PC-9 (cell line): ENCODE results near the gene UBLCP1. TPM values are rescaled to one million over a fixed set of nuclear protein-coding genes. Genes with fewer than 3 reads are reported as not detected.

Source experiments
- BruUV-seq: library from RNA; stranded (reverse); fragments of 400-500 nt; replicated peaks from 2 replicates; lab custom pipeline; 2021; lab: Mats Ljungman, UMichigan
- CTCF ChIA-PET: fragments of 300-600 bp; sonication (Branson Sonifier 250); formaldehyde crosslinking; loops from one replicate; lab custom pipeline; 2022; ENCODE audit warnings: antibody characterized with exemption; lab: Charles Lee
- POLR2A ChIA-PET: fragments of 300-600 bp; sonication (Branson Sonifier 250); formaldehyde crosslinking; loops from one replicate; lab custom pipeline; 2022; ENCODE audit warnings: antibody characterized with exemption; ENCODE audit not compliant: unreplicated experiment; lab: Charles Lee
- DNase-seq, 2 experiments: peaks; one replicate each; pipeline versions ENCODE4 v3.0.0 to v3.0.0-alpha.2; 2015 to 2022; ENCODE audit warnings: mixed read lengths in 1 of 2
- H2AFZ ChIP-seq: fragments of 200-600 bp; sonication (generic); 2 replicates; pipeline ENCODE4 v1.8.1; 2017; ENCODE audit warnings: antibody characterized with exemption
- H3F3A ChIP-seq: fragments of 200-600 bp; sonication (generic); 2 replicates; pipeline ENCODE4 v1.8.1; 2017; ENCODE audit warnings: antibody characterized with exemption, mild to moderate bottlenecking, low read depth; ENCODE audit not compliant: insufficient read depth
- H3K27ac ChIP-seq: fragments of 200-600 bp; sonication (generic); 2 replicates; pipeline ENCODE4 v1.6.1; 2016; ENCODE audit warnings: mixed run types
- H3K27me3 ChIP-seq: fragments of 200-600 bp; sonication (generic); 2 replicates; pipeline ENCODE4 v1.6.1; 2016; ENCODE audit warnings: low read depth, mixed run types; ENCODE audit not compliant: insufficient read depth
- H3K36me3 ChIP-seq: fragments of 200-600 bp; sonication (generic); 2 replicates; pipeline ENCODE4 v1.6.1; 2016; ENCODE audit warnings: low read depth, mixed run types
- H3K4me1 ChIP-seq: fragments of 200-600 bp; sonication (generic); replicated peaks from 2 replicates; pipeline ENCODE4 v1.6.1; 2016; ENCODE audit warnings: mixed run types; ENCODE audit not compliant: insufficient read depth
- H3K4me2 ChIP-seq: fragments of 200-600 bp; sonication (generic); 2 replicates; pipeline ENCODE4 v1.6.1; 2017; ENCODE audit warnings: mixed run types
- H3K4me3 ChIP-seq: fragments of 200-600 bp; sonication (generic); 2 replicates; pipeline ENCODE4 v1.6.1; 2016; ENCODE audit warnings: mixed run types
- H3K79me2 ChIP-seq: fragments of 200-600 bp; sonication (generic); 2 replicates; pipeline ENCODE4 v1.6.1; 2017; ENCODE audit warnings: low read depth, mixed run types
- H3K9me2 ChIP-seq: fragments of 200-600 bp; sonication (generic); 2 replicates; pipeline ENCODE4 v1.8.1; 2017; ENCODE audit warnings: mild to moderate bottlenecking; ENCODE audit not compliant: insufficient read depth
- H3K9me3 ChIP-seq: fragments of 200-600 bp; sonication (generic); 2 replicates; pipeline ENCODE4 v1.8.1; 2016; ENCODE audit warnings: low read depth; ENCODE audit not compliant: insufficient read depth
- H4K20me1 ChIP-seq: fragments of 200-600 bp; sonication (generic); 2 replicates; pipeline ENCODE4 v1.8.1; 2017; ENCODE audit not compliant: insufficient read depth
- CTCF ChIP-seq: fragments of 200-600 bp; sonication (generic); conservative IDR thresholded peaks from 2 replicates; pipeline ENCODE4 v1.6.1; 2017; ENCODE audit warnings: mixed run types, antibody characterized with exemption, mild to moderate bottlenecking, moderate library complexity
- EZH2 ChIP-seq: fragments of 200-600 bp; sonication (generic); IDR thresholded peaks from 2 replicates; pipeline ENCODE4 v1.8.0; 2017; ENCODE audit warnings: antibody characterized with exemption, low read depth
- intact Hi-C: fragments of 100-400 bp; cut with micrococcal nuclease; formaldehyde crosslinking; loops from one replicate; pipeline ENCODE4 v1.10.0; 2022; ENCODE audit not compliant: unreplicated experiment
- total RNA-seq: library from RNA; stranded (reverse); gene quantifications from 2 replicates; pipeline ENCODE4 v1.2.3, GENCODE V29; 2021

UBLCP1 gene
- total RNA-seq, 1 experiment from 2014 or later = 27.8 TPM

- Histone ChIP-seq H4K20me1 (no peaks in the 10 kb centered on the region), H3K27me3 (no peaks in the 10 kb centered on the region), H3K79me2 (no peaks in the 10 kb centered on the region), H3K4me1 (no peaks in the 10 kb centered on the region), H3K4me3 (no peak overlapping the region), H3K27ac (no peak overlapping the region), H3K9me3 (no peaks in the 10 kb centered on the region), H3K4me2 (no peak overlapping the region), H3F3A (no peaks in the 10 kb centered on the region), H3K36me3 (no peaks in the 10 kb centered on the region), H2AFZ (no peak overlapping the region), H3K9me2 (no peaks in the 10 kb centered on the region)
- BruUV-seq = no TSS peak
- DNase-seq = peak in 1 of 2 experiments; percentile 26
- POLR2A ChIA-PET = no interaction called here
- TF ChIP-seq CTCF (peak; percentile 67), EZH2 (no peak)
- CTCF ChIA-PET = interaction anchor here (0.6 to 2.0 kb wide), 6 partner anchors 28 to 771 kb away, joined by 3 to 13 read pairs (median 7); no protein-coding TSS in a partner anchor
- intact Hi-C loops = loop anchor here (1.0 kb wide), 2 partner anchors 30 to 159 kb away; no protein-coding TSS in a partner anchor
Measured at GRCh38 chr5:159316519-159317383, 53.7 kb downstream of the UBLCP1 start.

DNA sequence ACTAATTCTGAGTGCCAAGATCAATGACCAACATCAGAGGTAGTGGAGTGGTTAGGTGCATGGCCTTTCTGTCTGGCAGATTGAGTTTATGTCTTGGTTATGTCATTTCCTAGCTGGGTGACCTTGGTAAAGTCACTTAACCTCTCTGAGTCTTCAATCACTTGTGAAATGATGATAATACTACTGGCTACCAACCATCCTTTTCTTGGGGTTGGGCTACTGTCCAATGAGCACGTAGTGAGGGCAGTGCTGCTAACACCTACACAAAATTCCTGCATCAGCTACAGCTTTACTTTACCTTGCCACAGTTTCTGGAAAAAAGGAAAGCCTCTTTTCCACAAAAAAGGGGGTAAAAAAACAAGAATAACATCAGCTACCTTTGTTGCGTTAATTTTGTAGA, 54.8 kb downstream of the UBLCP1 start:
- intact Hi-C loops = no loop called here
- no peaks in the 10 kb centered on the region for H3K9me2 ChIP-seq
- BruUV-seq = no TSS peak
- TF ChIP-seq CTCF = no peak
- no peak overlapping the region for H2AFZ ChIP-seq
- no peaks in the 10 kb centered on the region for H3K79me2 ChIP-seq
- no peak for DNase-seq
- no peaks in the 10 kb centered on the region for H3K27me3 ChIP-seq
- no peak overlapping the region for H3K4me3 ChIP-seq
- ChIA-PET POLR2A (no interaction called here), CTCF (interaction anchor here (1.3 to 2.0 kb wide), 3 partner anchors 31 to 669 kb away, joined by 9 to 13 read pairs (median 10); no protein-coding TSS in a partner anchor)
- H3K4me1 ChIP-seq = no peaks in the 10 kb centered on the region
- no peaks in the 10 kb centered on the region for H4K20me1 ChIP-seq
- H3K9me3 ChIP-seq = no peaks in the 10 kb centered on the region
- no peaks in the 10 kb centered on the region for H3K36me3 ChIP-seq
- H3K27ac ChIP-seq = no peak overlapping the region
- no peaks in the 10 kb centered on the region for H3F3A ChIP-seq
- H3K4me2 ChIP-seq = no peak overlapping the region

GRCh38 chr5:159318448-159318847, 55.4 kb downstream of the UBLCP1 start:
- Histone ChIP-seq H3K9me3 (no peaks in the 10 kb centered on the region), H3K27me3 (no peaks in the 10 kb centered on the region), H3K4me2 (no peak overlapping the region), H3K4me1 (no peaks in the 10 kb centered on the region), H4K20me1 (no peaks in the 10 kb centered on the region), H3K36me3 (no peaks in the 10 kb centered on the region), H2AFZ (no peak overlapping the region), H3F3A (no peaks in the 10 kb centered on the region), H3K79me2 (no peaks in the 10 kb centered on the region), H3K4me3 (no peak overlapping the region), H3K27ac (no peak overlapping the region), H3K9me2 (no peaks in the 10 kb centered on the region)
- no peak for TF ChIP-seq CTCF
- TF ChIP-seq EZH2 = no peak
- no peak for DNase-seq
- intact Hi-C loops = no loop called here
- ChIA-PET CTCF (no interaction called here), POLR2A (no interaction called here)
- BruUV-seq = no TSS peak
